T47D (cell line): Measurements from ENCODE around the gene NPAS3.

Experiments used
- DNase-seq, 2 experiments: peaks; one replicate each; pipeline versions ENCODE4 v3.0.0 to v3.0.0-alpha.2; 2011 to 2012; ENCODE audit warnings: low read depth in 1 of 2, low spot score in 1 of 2
- JUND ChIP-seq: IDR thresholded peaks from 2 replicates; pipeline ENCODE4 v1.6.1; 2012; ENCODE audit warnings: low read depth
- in situ Hi-C: cut with HindIII; loops from 2 replicates; pipeline ENCODE4 v1.10.0; 2016; ENCODE audit warnings: low sequenced_read_pairs, low pct_unique_long_range_greater_than_20kb

Gene NPAS3

GRCh38 chr14:33323979-33324378 lies 385.3 kb downstream of the NPAS3 start:
- in situ Hi-C loops: no loop called here
- no peak for TF ChIP-seq JUND
- no peak for DNase-seq

- no peak for TF ChIP-seq JUND
- no peak for DNase-seq
- in situ Hi-C loops: no loop called here
These were observed 392.7 kb downstream of the NPAS3 start for GRCh38 chr14:33331176-33331949.

- DNase-seq: peak in 1 of 2 experiments; percentile 39
- in situ Hi-C loops: no loop called here
- no peak for TF ChIP-seq JUND
These were observed 393.8 kb downstream of the NPAS3 start for GRCh38 chr14:33332497-33332896.

- no peak for DNase-seq
- TF ChIP-seq JUND: no peak
- in situ Hi-C loops: no loop called here
These were observed 396.7 kb downstream of the NPAS3 start for GRCh38 chr14:33335366-33335765.

GRCh38 chr14:33342299-33342974 lies 403.8 kb downstream of the NPAS3 start:
- TF ChIP-seq JUND: no peak
- no peak for DNase-seq
- in situ Hi-C loops: no loop called here

- no peak for TF ChIP-seq JUND
- no peak for DNase-seq
- in situ Hi-C loops: no loop called here
These were observed 404.3 kb downstream of the NPAS3 start for GRCh38 chr14:33343016-33343415.

- no peak for DNase-seq
- TF ChIP-seq JUND: no peak
- in situ Hi-C loops: no loop called here
These were observed 409.1 kb downstream of the NPAS3 start for GRCh38 chr14:33347796-33348195.

GRCh38 chr14:33348510-33348909 lies 409.8 kb downstream of the NPAS3 start:
- in situ Hi-C loops: no loop called here
- no peak for DNase-seq
- no peak for TF ChIP-seq JUND

- in situ Hi-C loops: no loop called here
- no peak for TF ChIP-seq JUND
- peak in 1 of 2 experiments; percentile 22 for DNase-seq
These were observed 411.2 kb downstream of the NPAS3 start for GRCh38 chr14:33349871-33350270.

GRCh38 chr14:33350366-33350990 lies 411.8 kb downstream of the NPAS3 start:
- no peak for DNase-seq
- in situ Hi-C loops: no loop called here
- TF ChIP-seq JUND: no peak

- no peak for TF ChIP-seq JUND
- in situ Hi-C loops: no loop called here
- no peak for DNase-seq
These were observed 414.1 kb downstream of the NPAS3 start for GRCh38 chr14:33352821-33353220.

GRCh38 chr14:33356181-33356580 lies 417.5 kb downstream of the NPAS3 start:
- DNase-seq: no peak
- TF ChIP-seq JUND: no peak
- in situ Hi-C loops: no loop called here
